Neuron (in vitro differentiated cells): ENCODE results near the gene CDON.
"Not testable (repeated sequence)": the region's sequence is repeated elsewhere in the genome, so short reads cannot be mapped to it uniquely, and the experiment has no call there.

Experiments
- H2AFZ ChIP-seq: one replicate; pipeline ENCODE4 v1.6.1; 2013; ENCODE audit warnings: low read depth, mild to moderate bottlenecking, inconsistent platforms, low read length, moderate library complexity
- H3K27me3 ChIP-seq: one replicate; pipeline ENCODE4 v1.6.1; 2013; ENCODE audit warnings: low read length; ENCODE audit not compliant: insufficient read depth
- H3K36me3 ChIP-seq: one replicate; pipeline ENCODE4 v1.6.1; 2013; ENCODE audit warnings: low read length; ENCODE audit not compliant: insufficient read depth
- H3K4me1 ChIP-seq: one replicate; pipeline ENCODE4 v1.6.1; 2013; ENCODE audit warnings: low read length; ENCODE audit not compliant: insufficient read depth
- H3K4me3 ChIP-seq: 2 replicates; pipeline ENCODE4 v1.5.1; 2013; ENCODE audit warnings: mild to moderate bottlenecking, low read length, moderate library complexity
- H3K9me3 ChIP-seq: one replicate; pipeline ENCODE4 v1.6.1; 2013; ENCODE audit warnings: low read length

The CDON gene

DNA sequence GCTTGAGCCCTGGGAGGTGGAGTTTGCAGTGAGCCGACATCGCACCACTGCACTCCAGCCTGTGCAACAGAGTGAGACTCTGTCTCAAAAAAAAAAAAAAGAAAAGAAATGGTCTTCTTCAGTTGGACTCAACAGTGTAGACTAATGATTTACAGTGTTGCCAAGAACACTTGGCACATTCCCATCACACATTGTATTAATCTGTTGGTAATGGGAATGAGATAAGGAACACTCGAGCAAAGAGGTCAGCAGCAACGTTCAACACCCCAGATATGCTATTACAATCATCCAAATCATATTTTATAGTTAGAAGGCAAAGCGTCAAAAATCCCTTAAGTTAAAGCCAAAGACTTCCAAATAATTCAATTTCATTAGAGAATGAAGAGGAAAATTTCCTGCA is 14.5 kb downstream of the CDON start:
- Histone ChIP-seq H3K4me1 (peaks cover 7% of the 10 kb centered on the region), H3K36me3 (no peaks in the 10 kb centered on the region), H3K27me3 (no peaks in the 10 kb centered on the region), H2AFZ (no peak overlapping the region), H3K9me3 (no peaks in the 10 kb centered on the region), H3K4me3 (no peak overlapping the region)

DNA sequence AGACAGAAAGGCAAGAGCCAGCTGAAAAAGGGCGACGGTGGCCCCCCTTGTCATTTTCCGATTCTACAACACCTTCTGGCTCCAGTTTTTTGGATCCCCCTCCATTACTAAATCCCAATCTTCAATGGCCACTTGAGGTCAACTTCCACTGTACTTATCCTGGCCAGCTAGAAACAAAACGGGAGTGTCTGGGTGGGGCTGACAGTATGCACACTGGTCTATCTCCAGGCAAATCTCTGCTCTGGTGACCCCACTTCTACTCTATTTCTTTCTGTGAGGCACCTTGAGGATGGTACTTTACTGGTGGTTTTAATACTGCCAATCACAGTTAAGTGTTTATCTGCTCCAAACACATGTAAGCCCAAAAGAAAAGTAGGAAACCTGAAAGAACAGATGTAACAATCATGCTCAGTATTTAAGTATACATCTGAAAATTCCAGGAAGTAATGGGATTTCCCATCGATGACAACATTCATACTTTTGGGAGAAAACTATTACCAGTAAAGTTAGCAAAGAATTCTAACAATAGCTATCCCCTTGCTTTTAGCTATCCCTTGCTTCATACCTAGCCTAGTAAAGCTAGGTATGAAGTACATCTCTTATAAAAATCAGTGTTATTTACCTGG is 16.0 kb downstream of the CDON start:
- no peak overlapping the region for H3K4me3 ChIP-seq
- no peaks in the 10 kb centered on the region for H3K27me3 ChIP-seq
- H3K4me1 ChIP-seq, result peaks cover 7% of the 10 kb centered on the region
- H3K36me3 ChIP-seq, result no peaks in the 10 kb centered on the region
- no peak overlapping the region for H2AFZ ChIP-seq
- H3K9me3 ChIP-seq, result no peaks in the 10 kb centered on the region

DNA sequence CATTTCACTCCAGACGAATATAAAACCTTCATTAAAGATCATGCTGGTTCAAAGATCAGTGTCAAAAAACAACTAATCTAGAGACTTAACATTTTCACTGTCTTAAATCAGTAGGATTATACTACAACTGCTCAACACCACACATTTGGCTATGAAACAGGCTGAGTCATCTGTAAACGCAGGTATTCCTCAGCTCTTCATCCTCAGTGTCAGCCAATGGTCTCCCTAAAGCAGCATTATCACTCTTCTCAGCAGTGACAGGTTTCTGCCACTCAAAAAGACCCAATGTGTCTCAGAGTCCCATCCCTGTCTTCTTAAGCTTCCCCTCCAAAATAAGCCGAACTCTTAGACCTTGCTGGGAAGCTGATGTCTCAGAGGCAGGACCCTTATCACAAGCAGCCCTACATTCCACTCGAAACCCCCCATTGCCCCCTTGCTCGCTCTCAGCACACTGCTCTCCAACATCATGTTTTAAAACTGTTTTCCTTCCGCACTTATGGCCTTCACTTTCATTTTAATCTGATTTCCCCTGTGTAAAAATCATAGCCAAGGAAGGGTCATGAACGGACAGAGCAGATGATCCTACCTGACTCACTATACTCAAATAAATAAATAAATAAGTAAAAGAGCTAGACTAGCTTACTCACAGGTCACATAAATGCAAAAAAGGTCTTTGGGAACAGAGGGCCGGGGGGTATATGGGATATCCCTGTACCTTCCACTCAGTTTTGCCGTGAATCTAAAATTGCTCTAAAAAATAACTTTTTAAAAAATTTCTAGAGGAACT is 23.0 kb downstream of the CDON start:
- Histone ChIP-seq H3K4me3 (no peak overlapping the region), H3K36me3 (no peaks in the 10 kb centered on the region), H3K9me3 (no peaks in the 10 kb centered on the region), H3K27me3 (peaks cover 2% of the 10 kb centered on the region), H3K4me1 (peaks cover 12% of the 10 kb centered on the region), H2AFZ (no peak overlapping the region)

DNA sequence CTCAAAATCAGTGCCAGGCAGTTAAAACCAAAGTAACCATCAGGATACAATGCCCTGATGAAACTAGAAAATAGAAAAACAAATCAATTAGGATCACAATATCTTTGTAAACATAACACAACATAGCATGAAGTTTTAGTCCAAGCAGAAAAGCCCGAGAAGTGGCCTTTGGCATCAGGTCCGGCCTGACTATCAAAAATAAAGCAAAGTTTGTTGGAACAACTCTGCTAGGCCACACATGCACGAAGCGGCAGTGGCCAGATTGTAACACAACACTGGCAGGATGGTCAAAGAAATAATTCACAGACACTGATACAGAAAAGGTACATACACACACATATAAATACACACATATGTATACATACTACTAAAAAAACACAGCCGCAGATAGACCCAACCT is 26.9 kb downstream of the CDON start:
- Histone ChIP-seq H3K4me3 (no peak overlapping the region), H3K36me3 (no peaks in the 10 kb centered on the region), H3K9me3 (no peaks in the 10 kb centered on the region), H3K27me3 (peaks cover 2% of the 10 kb centered on the region), H2AFZ (no peak overlapping the region), H3K4me1 (peaks cover 25% of the 10 kb centered on the region)

DNA sequence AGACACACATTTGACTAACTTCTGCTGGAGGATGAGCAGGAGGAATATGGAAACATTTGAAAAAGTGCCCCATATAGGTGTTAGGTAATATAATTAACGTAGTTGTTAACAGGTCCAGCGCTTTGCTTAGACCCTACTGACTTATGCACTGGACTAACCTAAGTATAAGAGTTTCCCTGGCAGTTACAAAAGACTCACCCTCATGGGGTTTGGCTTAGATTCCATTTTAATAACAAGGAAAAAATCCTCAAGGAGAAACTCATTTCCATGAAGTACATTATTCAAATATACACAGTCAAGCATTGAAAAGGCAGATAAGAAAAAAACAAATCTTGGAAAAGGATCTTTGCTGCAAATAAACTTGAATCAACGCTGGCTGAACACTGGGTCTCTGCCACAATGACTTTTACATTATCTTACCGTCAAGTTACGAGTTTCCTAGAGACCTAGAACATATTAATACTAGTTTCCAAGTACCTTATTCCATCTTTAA is 27.7 kb downstream of the CDON start:
- H3K4me1 ChIP-seq, result peaks cover 25% of the 10 kb centered on the region

DNA sequence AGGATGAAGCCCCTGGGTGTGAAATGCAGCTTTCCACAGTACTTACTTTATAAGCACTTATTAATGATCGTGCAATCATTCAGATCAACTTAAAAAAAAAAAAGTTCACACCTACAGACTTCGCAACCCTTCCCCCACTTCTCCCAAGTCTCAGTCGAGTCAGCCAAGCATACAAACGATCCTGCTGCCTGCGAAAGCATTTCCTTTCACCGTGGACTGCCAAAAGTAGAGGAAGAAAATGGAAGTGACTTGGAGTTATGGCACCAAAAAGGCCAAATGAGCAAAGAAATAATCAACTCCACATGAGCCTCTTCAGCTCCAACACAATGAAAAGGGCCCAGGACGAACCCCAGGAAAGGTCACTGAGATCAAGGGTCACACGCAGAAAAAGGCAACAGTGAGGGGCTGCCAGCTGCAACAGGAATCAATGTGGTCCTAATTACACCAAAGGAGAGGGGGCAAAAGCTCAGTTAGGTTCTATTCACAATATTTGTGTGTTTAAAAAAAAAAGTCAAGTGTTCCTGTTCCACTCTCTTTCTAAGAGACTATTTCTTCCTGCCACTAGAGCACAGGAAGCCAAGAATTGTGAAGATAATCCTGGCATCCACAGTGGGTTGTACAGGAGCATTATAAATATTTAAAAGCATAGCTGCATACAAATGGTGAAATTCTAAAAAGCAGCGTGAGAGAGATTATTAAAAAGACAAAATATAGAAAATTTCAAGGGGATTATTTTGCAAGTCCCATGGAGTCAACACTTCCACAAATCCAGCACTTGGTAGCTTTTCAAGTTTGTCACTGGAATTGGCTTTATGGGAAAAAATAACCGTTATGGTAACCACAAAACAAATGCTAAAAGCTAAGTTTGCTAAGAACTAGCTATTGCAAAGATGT is 28.4 kb downstream of the CDON start:
- no peaks in the 10 kb centered on the region for H3K36me3 ChIP-seq
- H3K4me1 ChIP-seq, result peaks cover 25% of the 10 kb centered on the region
- no peak overlapping the region for H2AFZ ChIP-seq
- no peaks in the 10 kb centered on the region for H3K9me3 ChIP-seq
- H3K27me3 ChIP-seq, result peaks cover 2% of the 10 kb centered on the region
- H3K4me3 ChIP-seq, result peak overlapping the region; percentile 25

More for the DNA sequence above, 27.7 kb downstream of the CDON start:
- Histone ChIP-seq H2AFZ (no peak overlapping the region), H3K27me3 (peaks cover 2% of the 10 kb centered on the region), H3K36me3 (no peaks in the 10 kb centered on the region), H3K9me3 (no peaks in the 10 kb centered on the region), H3K4me3 (no peak overlapping the region)

DNA sequence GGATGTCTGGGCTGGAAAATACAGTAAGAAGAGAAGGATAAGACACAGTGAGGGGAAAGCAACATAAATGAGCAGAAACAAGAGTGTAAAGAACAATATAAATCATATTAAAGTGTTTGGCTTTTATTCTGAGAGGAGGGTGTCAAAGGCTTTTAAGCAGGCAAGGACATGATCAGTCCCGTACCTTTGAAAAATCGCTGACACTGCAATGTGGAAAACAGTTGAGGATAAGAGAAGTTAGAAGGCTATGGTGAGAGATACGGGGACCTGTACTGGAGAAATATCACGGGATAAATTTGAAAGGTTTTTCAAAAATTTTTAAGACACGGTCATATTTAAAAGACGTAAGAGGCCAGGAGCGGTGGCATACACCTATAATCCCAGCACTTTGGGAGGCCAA is 30.3 kb downstream of the CDON start:
- Histone ChIP-seq H3K4me1 (peaks cover 25% of the 10 kb centered on the region), H3K36me3 (no peaks in the 10 kb centered on the region), H2AFZ (no peak overlapping the region), H3K9me3 (no peaks in the 10 kb centered on the region), H3K27me3 (no peaks in the 10 kb centered on the region), H3K4me3 (no peak overlapping the region)

DNA sequence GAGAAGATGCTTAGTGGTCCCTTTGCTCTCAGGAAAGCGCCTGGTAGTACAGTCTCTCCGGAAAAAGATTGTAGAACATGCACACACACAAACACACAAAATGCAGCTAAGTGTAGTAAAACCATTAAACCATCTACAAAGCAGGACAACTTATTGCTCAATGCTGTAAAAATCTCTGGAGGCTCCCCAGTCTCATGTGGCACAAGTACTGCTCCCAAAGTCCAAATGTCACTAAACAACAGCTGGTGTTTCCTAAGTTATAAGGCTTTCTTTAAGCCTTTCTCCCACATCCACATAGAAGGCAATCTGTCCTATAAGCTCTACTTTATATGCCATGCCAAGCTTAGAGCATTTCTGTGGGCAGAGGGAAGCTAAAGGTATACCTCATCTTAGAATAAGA is 32.9 kb downstream of the CDON start:
- peaks cover 15% of the 10 kb centered on the region for H3K4me1 ChIP-seq
- H2AFZ ChIP-seq, result no peak overlapping the region
- no peaks in the 10 kb centered on the region for H3K27me3 ChIP-seq
- no peaks in the 10 kb centered on the region for H3K9me3 ChIP-seq
- no peak overlapping the region for H3K4me3 ChIP-seq
- no peaks in the 10 kb centered on the region for H3K36me3 ChIP-seq

DNA sequence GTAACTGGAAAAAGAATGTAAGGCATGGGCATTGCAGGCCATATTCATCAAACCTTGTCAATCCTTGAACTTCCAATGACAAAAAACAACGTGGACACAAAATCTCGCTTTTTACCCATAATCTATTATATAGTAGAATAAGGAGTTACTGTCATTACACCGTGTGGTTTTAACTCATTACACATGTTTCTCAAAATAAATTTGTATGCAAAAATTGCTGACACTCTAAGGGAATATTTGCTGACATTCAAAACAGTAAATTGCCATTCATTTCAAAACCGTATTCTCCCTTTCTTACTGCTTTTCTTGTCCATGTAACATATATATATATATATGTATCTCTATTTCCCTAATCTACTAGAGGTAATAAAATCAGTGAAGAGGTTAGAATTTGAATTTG is 33.4 kb downstream of the CDON start:
- no peaks in the 10 kb centered on the region for H3K36me3 ChIP-seq
- H3K9me3 ChIP-seq, result no peaks in the 10 kb centered on the region
- H2AFZ ChIP-seq, result no peak overlapping the region
- H3K4me3 ChIP-seq, result no peak overlapping the region
- H3K27me3 ChIP-seq, result no peaks in the 10 kb centered on the region
- H3K4me1 ChIP-seq, result peaks cover 9% of the 10 kb centered on the region

DNA sequence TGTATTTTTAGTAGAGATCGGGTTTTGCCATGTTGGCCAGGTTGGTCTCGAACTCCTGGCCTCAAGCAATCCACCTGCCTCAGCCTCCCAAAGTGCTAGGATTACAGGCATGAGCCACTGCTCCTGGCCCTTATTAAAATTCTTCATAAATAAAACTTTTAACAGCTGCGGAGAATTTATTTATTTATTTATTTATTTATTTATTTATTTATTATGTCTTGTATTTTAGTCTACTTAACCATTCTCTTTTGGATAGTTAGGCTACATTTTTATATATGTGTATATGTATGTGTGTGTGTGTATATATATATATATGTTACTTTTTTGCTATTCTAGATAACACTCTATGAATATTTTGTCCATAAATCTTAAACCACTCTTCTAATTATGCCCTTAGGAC is 34.1 kb downstream of the CDON start:
- H2AFZ ChIP-seq, H3K4me3 ChIP-seq, H3K36me3 ChIP-seq, H3K4me1 ChIP-seq, H3K27me3 ChIP-seq, H3K9me3 ChIP-seq: not testable (repeated sequence)

DNA sequence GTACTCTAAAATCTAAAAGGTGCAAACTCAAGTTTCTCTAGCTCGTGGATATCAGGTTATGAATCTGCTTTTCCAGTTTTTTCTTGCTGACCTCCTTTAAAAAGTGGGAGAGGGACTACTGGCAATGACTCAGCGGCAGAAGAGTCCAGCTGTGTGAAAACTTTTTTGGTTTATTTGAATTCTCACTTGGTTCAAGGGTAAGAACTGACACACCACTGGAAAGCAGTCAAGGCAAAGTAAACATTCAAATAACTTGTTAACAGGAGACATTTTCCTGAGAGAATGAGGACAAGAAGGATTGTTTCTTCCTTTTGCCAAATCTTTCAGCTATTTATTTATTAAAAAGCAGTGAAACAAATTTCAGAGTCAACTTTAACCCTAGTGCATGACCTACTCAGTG is 36.1 kb downstream of the CDON start:
- H3K4me1 ChIP-seq, result no peaks in the 10 kb centered on the region
- H3K27me3 ChIP-seq, result no peaks in the 10 kb centered on the region
- no peak overlapping the region for H3K4me3 ChIP-seq
- H2AFZ ChIP-seq, result no peak overlapping the region
- H3K36me3 ChIP-seq, result no peaks in the 10 kb centered on the region
- no peaks in the 10 kb centered on the region for H3K9me3 ChIP-seq

DNA sequence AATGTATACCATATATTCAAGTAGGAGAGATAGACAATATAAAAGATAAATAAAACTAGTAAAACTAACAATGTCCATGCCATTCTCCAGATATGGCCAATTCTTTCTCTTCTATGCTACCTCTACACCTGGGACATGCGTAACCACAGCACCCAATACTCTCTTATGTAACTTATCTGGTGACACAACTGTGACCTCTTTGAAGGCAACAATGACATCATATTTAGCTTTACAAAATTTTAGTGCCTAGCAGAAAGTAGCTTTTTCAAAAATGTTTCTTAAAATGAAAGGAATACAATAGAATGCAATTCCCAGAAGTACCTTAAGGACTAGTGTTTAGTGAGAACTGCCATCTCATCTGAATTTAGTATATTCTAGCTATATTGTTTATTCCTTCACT is 36.8 kb downstream of the CDON start:
- Histone ChIP-seq H3K36me3 (no peaks in the 10 kb centered on the region), H3K9me3 (no peaks in the 10 kb centered on the region), H2AFZ (no peak overlapping the region), H3K4me3 (no peak overlapping the region), H3K27me3 (no peaks in the 10 kb centered on the region), H3K4me1 (no peaks in the 10 kb centered on the region)

DNA sequence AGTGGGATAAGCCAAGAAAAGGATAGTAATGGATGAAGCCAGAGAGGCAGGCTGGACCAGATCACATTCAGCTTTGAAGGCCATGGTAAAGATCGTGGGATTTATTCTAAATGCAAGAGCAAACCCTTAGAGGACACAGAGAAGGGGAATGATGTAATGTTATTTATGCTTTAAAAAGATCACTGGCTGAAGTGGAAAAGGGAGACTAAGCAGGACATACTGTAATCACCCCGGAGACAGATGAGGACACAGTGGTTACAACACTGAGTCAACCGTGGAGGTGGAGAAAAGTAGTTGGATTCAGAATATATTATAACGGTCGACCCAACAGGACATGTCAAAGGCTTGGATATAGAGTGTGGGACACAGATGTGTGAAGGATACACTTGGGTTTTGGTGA is 38.5 kb downstream of the CDON start:
- no peaks in the 10 kb centered on the region for H3K36me3 ChIP-seq
- H3K27me3 ChIP-seq, result no peaks in the 10 kb centered on the region
- no peaks in the 10 kb centered on the region for H3K9me3 ChIP-seq
- no peak overlapping the region for H2AFZ ChIP-seq
- peaks cover 12% of the 10 kb centered on the region for H3K4me1 ChIP-seq
- no peak overlapping the region for H3K4me3 ChIP-seq
